ENCODE measurements around the gene KDM7A.

The KDM7A gene

DNA sequence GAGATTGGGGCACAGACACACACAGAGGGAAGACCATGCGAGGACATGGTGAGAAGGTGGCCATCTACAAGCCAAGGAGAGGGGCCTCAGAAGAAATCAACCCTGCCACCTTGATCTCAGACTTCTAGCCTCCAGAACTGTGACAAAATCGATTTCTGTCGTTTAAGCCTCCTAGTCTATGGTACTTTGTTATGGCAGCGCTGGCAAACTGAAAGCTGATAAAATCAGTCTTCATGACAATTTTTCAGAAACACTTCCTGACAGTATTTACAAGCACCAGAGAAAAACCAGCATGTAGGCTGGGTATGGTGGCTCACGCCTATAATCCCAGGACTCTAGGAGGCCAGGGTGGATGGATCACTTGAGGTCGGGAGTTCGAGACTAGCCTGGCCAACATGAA lies 118.3 kb downstream of the KDM7A start:
- H3K4me3 Mint-ChIP-seq: peak overlapping the region; percentile 84
- H3K9me3 Mint-ChIP-seq: no peaks in the 10 kb centered on the region
- peaks cover 55% of the 10 kb centered on the region for H3K4me1 Mint-ChIP-seq (ENCODE audit: low read depth)
- no peaks in the 10 kb centered on the region for H3K27me3 Mint-ChIP-seq (ENCODE audit: low read depth)
- H3K36me3 Mint-ChIP-seq (ENCODE audit: low read depth): peaks cover 57% of the 10 kb centered on the region
- DNase-seq (ENCODE audit: low spot score): no peak
- peak overlapping the region; percentile 87 for H3K27ac Mint-ChIP-seq

DNA sequence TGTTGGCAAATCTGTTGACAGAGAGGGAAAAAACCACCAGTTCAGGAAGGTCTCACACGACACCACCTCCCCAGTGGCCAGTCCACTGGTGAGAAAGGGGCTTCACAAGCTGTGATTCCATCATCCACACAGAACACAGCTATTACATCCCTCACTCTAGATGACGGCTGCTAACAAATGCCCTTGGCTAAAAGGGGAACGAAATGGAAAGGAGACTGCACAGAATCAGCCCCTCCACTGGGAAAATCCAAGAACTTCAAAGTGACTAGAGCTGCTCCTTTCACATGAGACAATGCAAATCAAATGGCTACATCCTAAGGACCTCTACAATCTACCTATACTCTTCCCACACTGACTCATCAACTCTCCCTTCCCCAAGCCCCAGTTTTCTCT lies 119.6 kb downstream of the KDM7A start:
- no peak overlapping the region for H3K27ac Mint-ChIP-seq
- no peak overlapping the region for H3K4me3 Mint-ChIP-seq
- no peak for DNase-seq (ENCODE audit: low spot score)
- H3K27me3 Mint-ChIP-seq (ENCODE audit: low read depth): no peaks in the 10 kb centered on the region
- H3K9me3 Mint-ChIP-seq: no peaks in the 10 kb centered on the region
- peaks cover 67% of the 10 kb centered on the region for H3K36me3 Mint-ChIP-seq (ENCODE audit: low read depth)
- H3K4me1 Mint-ChIP-seq (ENCODE audit: low read depth): peaks cover 57% of the 10 kb centered on the region

DNA sequence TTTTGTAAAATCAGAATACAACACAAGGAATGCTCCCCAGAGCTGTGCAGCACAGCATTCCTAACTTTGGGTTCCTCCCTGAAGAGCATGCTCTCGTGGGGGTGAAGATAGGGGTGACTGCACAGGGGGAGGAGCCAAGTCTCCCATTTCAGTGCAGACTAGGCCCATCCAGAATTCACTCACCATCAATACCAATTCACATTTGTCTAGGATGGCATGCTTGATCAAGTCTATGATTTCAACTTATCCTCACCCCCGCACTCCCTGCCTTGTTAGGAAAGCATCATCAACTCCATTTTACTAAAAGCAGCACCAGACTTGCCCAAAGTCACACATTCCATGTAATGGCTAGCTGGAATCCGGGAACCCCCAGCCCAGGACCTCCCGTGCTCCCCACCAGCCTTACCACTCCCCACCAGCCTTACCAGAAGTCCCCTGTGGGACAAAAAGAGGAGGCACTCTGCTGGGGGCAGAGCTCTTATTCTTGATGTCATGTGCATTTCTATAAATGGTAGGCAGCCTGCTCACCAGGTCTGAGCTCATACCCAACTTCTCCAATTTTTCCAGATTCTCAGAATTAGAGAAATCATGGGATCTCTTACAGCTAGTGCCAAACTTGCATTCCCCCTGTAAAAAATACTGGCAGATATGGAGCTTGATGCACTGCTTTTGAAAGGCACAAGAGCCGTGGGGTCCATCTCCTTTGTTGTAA lies 120.2 kb downstream of the KDM7A start:
- no peak overlapping the region for H3K27ac Mint-ChIP-seq
- no peaks in the 10 kb centered on the region for H3K9me3 Mint-ChIP-seq
- H3K27me3 Mint-ChIP-seq (ENCODE audit: low read depth): no peaks in the 10 kb centered on the region
- H3K36me3 Mint-ChIP-seq (ENCODE audit: low read depth): peaks cover 72% of the 10 kb centered on the region
- DNase-seq (ENCODE audit: low spot score): no peak
- H3K4me3 Mint-ChIP-seq: no peak overlapping the region
- peaks cover 57% of the 10 kb centered on the region for H3K4me1 Mint-ChIP-seq (ENCODE audit: low read depth)

DNA sequence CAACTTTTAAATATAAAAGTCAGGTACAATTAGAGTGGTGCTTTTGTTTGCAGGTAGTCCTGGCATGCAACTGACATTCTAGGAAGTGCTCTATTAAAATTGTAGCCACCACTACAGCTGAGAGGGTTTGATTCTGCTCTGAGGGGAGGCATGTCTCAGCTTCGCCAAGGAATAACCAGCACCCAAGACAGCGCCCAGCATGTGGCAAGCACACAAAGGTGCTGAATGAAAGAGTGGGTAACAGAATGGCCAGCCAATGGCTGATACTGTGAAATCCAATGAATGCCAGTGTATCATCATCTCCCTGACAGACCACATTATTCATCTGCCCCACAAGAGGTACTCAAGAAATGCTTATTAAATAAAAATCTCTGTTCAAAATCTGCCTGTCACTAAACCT lies 121.0 kb downstream of the KDM7A start:
- Mint-ChIP-seq H3K4me1 (ENCODE audit: low read depth) (peaks cover 49% of the 10 kb centered on the region), H3K9me3 (no peaks in the 10 kb centered on the region), H3K4me3 (no peak overlapping the region), H3K27ac (no peak overlapping the region), H3K27me3 (ENCODE audit: low read depth) (no peaks in the 10 kb centered on the region), H3K36me3 (ENCODE audit: low read depth) (peaks cover 68% of the 10 kb centered on the region)
- DNase-seq (ENCODE audit: low spot score): no peak

DNA sequence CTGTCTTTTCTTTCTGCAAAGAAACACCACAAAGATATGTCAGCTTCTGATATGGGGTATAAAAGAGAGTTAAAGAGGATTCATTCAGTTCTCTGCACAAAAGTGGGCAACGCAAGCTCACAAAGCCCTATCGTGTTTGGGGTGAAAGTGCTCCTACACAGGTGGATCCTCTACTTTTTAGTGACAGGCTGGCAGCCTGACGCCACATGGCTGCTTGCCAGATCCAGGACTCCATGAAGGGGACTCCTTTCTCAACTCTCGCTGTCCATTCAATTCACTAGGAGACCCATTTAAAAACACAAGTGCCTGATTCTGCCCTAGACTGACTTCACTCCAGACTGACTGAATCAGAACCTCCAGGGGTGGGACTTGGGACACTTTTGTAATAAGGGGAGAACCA lies 122.0 kb downstream of the KDM7A start:
- Mint-ChIP-seq H3K4me1 (ENCODE audit: low read depth) (peaks cover 39% of the 10 kb centered on the region), H3K9me3 (no peaks in the 10 kb centered on the region), H3K36me3 (ENCODE audit: low read depth) (peaks cover 71% of the 10 kb centered on the region), H3K27ac (no peak overlapping the region), H3K4me3 (no peak overlapping the region), H3K27me3 (ENCODE audit: low read depth) (no peaks in the 10 kb centered on the region)
- DNase-seq (ENCODE audit: low spot score): no peak

DNA sequence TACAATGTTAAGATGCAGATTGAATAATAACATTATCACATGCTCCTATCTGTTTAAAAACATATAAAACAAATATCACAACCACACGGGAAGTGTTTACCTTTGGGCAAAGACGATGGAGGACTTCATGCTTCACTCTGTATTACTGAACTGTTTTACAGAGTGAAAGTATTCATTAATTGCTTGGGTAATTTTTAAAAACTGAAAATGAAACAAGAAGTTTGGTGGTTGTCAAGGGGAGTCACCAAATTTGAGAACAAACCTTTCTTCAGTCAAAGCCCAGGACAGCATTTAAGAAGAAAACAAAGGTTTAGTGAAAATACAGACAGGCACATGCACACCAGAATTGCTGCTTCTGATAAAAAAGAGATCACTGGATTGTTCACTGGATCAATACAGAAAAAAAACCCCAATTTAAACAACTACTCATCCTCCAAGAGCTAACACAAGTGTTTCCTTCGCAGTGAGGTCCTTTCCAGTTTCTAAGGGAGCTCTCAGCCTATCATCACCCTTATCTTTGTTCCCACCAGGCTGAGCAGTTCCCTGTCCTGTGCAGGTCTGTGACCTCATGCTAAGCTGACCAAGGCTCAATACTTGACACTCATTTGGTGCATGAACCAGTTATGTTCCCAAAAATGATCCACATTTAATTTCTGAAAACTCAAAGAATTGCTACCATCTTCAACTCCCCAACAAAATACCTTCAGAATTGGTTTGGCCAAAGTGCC lies 122.8 kb downstream of the KDM7A start:
- no peak for DNase-seq (ENCODE audit: low spot score)
- Mint-ChIP-seq H3K36me3 (ENCODE audit: low read depth) (peaks cover 69% of the 10 kb centered on the region), H3K27me3 (ENCODE audit: low read depth) (no peaks in the 10 kb centered on the region), H3K4me1 (ENCODE audit: low read depth) (peaks cover 33% of the 10 kb centered on the region), H3K9me3 (no peaks in the 10 kb centered on the region), H3K27ac (peak overlapping the region; percentile 69), H3K4me3 (peak overlapping the region; percentile 6)

DNA sequence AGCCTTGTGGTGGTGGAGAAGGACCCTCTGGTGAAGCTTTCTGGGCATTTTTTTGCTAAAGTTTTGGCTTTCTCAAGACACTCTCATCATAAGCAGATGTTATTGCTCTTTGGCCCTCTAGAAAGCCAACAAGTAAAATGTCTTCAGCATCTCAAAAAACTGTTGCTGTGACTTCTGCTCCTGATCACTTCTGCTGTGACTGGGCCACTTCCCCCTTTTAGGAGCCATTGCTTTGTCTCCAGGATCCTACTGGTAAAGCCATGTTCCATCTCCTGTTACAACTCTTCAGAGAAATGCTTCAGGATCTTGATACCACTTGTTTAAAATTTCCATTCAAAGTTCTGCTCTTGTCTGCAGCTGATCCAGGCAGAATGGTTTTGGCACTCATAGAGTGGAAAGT lies 125.0 kb downstream of the KDM7A start:
- H3K9me3 Mint-ChIP-seq: no peaks in the 10 kb centered on the region
- peaks cover 62% of the 10 kb centered on the region for H3K36me3 Mint-ChIP-seq (ENCODE audit: low read depth)
- H3K27me3 Mint-ChIP-seq (ENCODE audit: low read depth): no peaks in the 10 kb centered on the region
- no peak overlapping the region for H3K4me3 Mint-ChIP-seq
- H3K27ac Mint-ChIP-seq: no peak overlapping the region
- no peak for DNase-seq (ENCODE audit: low spot score)
- peaks cover 23% of the 10 kb centered on the region for H3K4me1 Mint-ChIP-seq (ENCODE audit: low read depth)

DNA sequence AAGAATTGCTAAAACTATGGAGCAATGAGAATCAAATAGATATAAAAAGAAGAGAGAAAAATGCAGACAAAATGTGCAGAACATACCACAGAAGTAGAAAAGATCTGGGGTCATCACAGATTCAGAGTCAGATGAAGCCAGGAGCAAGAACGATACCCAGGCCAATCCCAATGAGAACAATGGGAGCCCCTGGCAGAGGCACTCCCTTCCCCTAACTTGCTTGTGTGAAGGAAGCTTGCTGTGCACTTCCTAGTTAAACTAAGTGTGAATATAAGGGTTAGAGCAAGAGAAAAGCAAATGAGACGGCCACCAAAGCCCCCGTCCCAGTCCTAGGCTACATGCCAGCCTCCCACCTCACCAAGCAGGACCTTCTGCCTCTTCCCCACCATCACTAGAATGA lies 126.7 kb downstream of the KDM7A start:
- H3K4me1 Mint-ChIP-seq (ENCODE audit: low read depth): peaks cover 20% of the 10 kb centered on the region
- no peak overlapping the region for H3K4me3 Mint-ChIP-seq
- H3K9me3 Mint-ChIP-seq: no peaks in the 10 kb centered on the region
- no peaks in the 10 kb centered on the region for H3K27me3 Mint-ChIP-seq (ENCODE audit: low read depth)
- H3K27ac Mint-ChIP-seq: no peak overlapping the region
- H3K36me3 Mint-ChIP-seq (ENCODE audit: low read depth): peaks cover 63% of the 10 kb centered on the region
- DNase-seq (ENCODE audit: low spot score): no peak

DNA sequence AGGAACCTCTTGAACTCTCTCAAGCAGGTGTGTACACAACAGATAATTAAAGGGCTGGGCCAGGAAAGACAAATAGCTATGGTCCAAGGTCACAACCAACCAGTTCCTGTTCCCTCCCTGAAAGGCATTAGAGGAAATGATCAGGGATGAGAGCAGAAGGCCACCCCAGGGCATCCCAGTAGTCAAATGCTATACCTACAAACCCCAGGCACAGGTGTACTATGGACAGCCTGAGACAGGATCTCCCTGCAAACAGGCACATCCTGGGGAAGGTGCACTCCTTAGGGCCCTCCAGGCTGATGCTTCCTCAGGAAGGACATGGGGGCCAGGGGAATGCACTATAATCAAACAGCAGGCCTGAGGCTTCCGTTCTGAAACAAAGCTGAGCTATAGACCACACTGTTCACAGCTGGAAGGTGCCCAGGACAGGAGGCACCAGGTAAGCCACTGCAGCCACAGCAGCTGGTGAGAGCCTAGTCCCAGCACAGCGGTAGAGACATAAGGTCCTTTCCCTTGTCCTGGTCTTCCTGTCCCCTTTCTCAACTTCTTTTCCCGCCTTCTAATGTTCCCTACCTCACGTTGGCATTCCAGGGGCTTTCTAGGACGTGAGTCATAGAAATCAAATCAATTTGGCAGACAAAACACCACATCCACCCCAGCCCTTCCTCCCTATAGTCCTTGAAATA lies 127.3 kb downstream of the KDM7A start:
- DNase-seq (ENCODE audit: low spot score): no peak
- Mint-ChIP-seq H3K4me1 (ENCODE audit: low read depth) (peaks cover 15% of the 10 kb centered on the region), H3K27ac (no peak overlapping the region), H3K27me3 (ENCODE audit: low read depth) (no peaks in the 10 kb centered on the region), H3K36me3 (ENCODE audit: low read depth) (peaks cover 60% of the 10 kb centered on the region), H3K9me3 (no peaks in the 10 kb centered on the region), H3K4me3 (no peak overlapping the region)

DNA sequence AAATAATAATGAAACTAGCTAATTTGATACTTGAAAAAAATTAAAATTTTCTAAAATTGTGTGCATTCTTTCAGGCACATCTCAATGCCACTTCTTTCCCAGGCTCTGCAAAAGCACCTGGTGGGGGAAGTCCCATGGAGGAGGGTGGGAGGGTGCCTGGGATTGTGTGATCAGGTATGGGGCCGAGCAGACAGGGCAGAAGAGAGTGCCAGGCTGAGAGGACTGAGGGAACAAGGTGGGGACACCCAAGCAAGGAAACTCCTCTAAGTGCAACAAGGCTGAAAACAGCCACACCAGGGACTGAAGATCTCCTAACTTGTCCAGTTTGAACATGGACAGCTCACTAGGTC lies 127.8 kb downstream of the KDM7A start:
- no peak for DNase-seq (ENCODE audit: low spot score)
- H3K9me3 Mint-ChIP-seq: no peaks in the 10 kb centered on the region
- no peak overlapping the region for H3K4me3 Mint-ChIP-seq
- H3K4me1 Mint-ChIP-seq (ENCODE audit: low read depth): peaks cover 10% of the 10 kb centered on the region
- H3K36me3 Mint-ChIP-seq (ENCODE audit: low read depth): peaks cover 60% of the 10 kb centered on the region
- no peaks in the 10 kb centered on the region for H3K27me3 Mint-ChIP-seq (ENCODE audit: low read depth)
- H3K27ac Mint-ChIP-seq: no peak overlapping the region

DNA sequence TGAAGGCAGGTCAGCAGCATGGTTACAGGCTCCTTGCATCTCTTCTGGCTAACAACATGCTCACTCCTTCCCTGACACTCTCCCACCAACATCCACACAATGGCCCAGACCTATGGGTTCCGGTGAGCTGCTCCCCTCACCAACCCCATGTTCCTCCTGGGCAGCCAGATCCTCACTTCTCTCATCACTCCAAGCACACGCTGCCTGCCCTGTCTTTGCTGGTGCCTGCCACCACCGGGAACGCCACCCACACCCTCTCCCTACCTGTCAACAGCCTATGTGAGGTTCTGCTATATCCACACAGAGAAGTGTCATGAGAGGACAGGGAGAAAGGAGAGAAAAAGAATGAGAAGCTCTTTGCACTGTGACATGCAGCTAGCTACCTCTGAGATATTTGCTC lies 128.6 kb downstream of the KDM7A start:
- Mint-ChIP-seq H3K27me3 (ENCODE audit: low read depth) (no peaks in the 10 kb centered on the region), H3K4me1 (ENCODE audit: low read depth) (peaks cover 3% of the 10 kb centered on the region), H3K36me3 (ENCODE audit: low read depth) (peaks cover 57% of the 10 kb centered on the region), H3K9me3 (no peaks in the 10 kb centered on the region), H3K4me3 (no peak overlapping the region), H3K27ac (no peak overlapping the region)
- no peak for DNase-seq (ENCODE audit: low spot score)

DNA sequence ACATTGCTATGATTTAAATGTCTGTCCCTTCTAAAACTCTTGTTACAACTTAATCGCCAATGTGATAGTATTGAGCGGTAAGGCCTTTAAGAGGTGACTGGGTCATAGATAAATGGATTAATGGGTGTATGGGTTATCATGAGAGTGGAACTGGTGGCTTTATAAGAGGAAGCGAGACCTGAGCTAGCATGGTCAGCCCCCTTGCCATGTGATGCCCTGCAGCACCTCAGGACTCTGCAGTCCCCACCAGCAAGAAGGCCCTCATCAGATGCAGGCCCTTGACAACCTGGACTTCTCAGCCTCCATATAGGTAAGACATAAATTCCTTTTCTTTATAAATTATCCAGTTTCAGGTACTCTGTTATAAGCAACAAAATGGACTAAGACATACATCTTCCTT lies 129.6 kb downstream of the KDM7A start:
- no peaks in the 10 kb centered on the region for H3K9me3 Mint-ChIP-seq
- DNase-seq (ENCODE audit: low spot score): no peak
- peak overlapping the region; percentile 15 for H3K27ac Mint-ChIP-seq
- H3K36me3 Mint-ChIP-seq (ENCODE audit: low read depth): peaks cover 53% of the 10 kb centered on the region
- no peaks in the 10 kb centered on the region for H3K27me3 Mint-ChIP-seq (ENCODE audit: low read depth)
- H3K4me1 Mint-ChIP-seq (ENCODE audit: low read depth): peaks cover 2% of the 10 kb centered on the region
- no peak overlapping the region for H3K4me3 Mint-ChIP-seq

DNA sequence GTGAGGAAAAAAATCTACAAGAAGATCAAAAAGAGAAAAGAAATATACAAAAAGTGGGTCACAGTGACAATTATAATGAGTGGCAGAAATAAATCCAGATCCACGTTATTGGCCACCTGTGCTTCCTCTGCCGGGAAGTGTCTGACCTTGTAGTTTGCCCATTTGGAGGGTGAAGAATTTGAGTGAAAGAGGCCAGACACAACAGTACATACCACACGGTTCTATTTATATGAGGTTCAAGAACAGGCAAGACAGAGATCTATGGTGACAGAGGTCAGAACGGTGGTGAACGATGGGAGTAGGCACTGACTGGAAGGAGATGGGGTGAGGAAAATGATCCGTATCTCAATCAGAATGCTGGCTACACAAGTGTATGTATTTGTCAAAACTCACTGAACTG lies 131.1 kb downstream of the KDM7A start:
- DNase-seq (ENCODE audit: low spot score): no peak
- H3K4me1 Mint-ChIP-seq (ENCODE audit: low read depth): peaks cover 2% of the 10 kb centered on the region
- peaks cover 56% of the 10 kb centered on the region for H3K36me3 Mint-ChIP-seq (ENCODE audit: low read depth)
- H3K27me3 Mint-ChIP-seq (ENCODE audit: low read depth): no peaks in the 10 kb centered on the region
- no peaks in the 10 kb centered on the region for H3K9me3 Mint-ChIP-seq
- H3K4me3 Mint-ChIP-seq: no peak overlapping the region
- no peak overlapping the region for H3K27ac Mint-ChIP-seq

DNA sequence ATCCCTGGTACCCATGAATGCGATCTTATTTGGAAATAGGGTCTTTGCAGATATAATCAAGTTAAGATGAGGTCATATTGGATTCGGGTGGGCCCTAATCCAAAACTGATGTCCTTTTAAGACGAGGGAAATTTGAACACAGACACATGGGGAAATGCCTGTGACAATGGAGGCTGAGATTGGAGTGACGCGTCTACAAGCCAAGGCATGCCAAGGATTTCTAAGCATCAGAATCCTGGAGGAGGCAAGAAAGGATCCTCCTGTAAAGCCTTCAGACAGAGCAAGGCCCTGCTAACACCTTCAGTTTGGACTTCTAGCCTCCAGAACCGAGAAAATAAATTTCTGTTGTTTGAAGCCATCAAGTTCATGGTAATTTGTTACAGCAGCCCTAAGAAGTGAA lies 132.5 kb downstream of the KDM7A start:
- DNase-seq (ENCODE audit: low spot score): no peak
- H3K36me3 Mint-ChIP-seq (ENCODE audit: low read depth): peaks cover 60% of the 10 kb centered on the region
- H3K4me1 Mint-ChIP-seq (ENCODE audit: low read depth): peaks cover 10% of the 10 kb centered on the region
- H3K27ac Mint-ChIP-seq: no peak overlapping the region
- no peaks in the 10 kb centered on the region for H3K9me3 Mint-ChIP-seq
- no peak overlapping the region for H3K4me3 Mint-ChIP-seq
- no peaks in the 10 kb centered on the region for H3K27me3 Mint-ChIP-seq (ENCODE audit: low read depth)
